ENCODE data around the gene PARD3B. TPM values are rescaled to one million over a fixed set of nuclear protein-coding genes. Genes with fewer than 3 reads are reported as not detected.
A peak's percentile ranks its signal among the peaks of the same experiment; 100 is the strongest.

PARD3B gene
- total and polyA plus RNA-seq, 2 donors (not counting 1 experiment from before 2014, with no cell fraction given) = 7.4 to 20.6 TPM

GRCh38 chr2:204715361-204715760, 170.1 kb downstream of the PARD3B start:
- no peaks in the 10 kb centered on the region for H3K36me3 ChIP-seq (ENCODE audit: control insufficient read depth, insufficient read depth, low read length)
- no peaks in the 10 kb centered on the region for H3K27me3 ChIP-seq (ENCODE audit: control insufficient read depth, insufficient read depth, low read length)
- H3K9ac ChIP-seq (ENCODE audit: insufficient read depth, low read length) = no peak overlapping the region
- no peak overlapping the region for H3K4me2 ChIP-seq (ENCODE audit: extremely low read depth, insufficient read depth, low read length)
- DNase-seq (ENCODE audit: low read depth in 2 of 2) = peak in 1 of 2 donors; percentile 14
- no peak overlapping the region for H3K27ac ChIP-seq (ENCODE audit: insufficient read depth, low read length)
- no peaks in the 10 kb centered on the region for H3K4me1 ChIP-seq (ENCODE audit: control insufficient read depth, extremely low read depth, insufficient read depth, low read length)
- no peak overlapping the region for H3K4me3 ChIP-seq (replicated peaks in 1 of 4; ENCODE audit: control extremely low read depth in 1 of 4, insufficient read depth in 1 of 4, low read depth in 3 of 4, low read length in 4 of 4)
- H3K79me2 ChIP-seq (ENCODE audit: control insufficient read depth, insufficient read depth, low read length) = no peaks in the 10 kb centered on the region
- TF ChIP-seq, protein P1, sequence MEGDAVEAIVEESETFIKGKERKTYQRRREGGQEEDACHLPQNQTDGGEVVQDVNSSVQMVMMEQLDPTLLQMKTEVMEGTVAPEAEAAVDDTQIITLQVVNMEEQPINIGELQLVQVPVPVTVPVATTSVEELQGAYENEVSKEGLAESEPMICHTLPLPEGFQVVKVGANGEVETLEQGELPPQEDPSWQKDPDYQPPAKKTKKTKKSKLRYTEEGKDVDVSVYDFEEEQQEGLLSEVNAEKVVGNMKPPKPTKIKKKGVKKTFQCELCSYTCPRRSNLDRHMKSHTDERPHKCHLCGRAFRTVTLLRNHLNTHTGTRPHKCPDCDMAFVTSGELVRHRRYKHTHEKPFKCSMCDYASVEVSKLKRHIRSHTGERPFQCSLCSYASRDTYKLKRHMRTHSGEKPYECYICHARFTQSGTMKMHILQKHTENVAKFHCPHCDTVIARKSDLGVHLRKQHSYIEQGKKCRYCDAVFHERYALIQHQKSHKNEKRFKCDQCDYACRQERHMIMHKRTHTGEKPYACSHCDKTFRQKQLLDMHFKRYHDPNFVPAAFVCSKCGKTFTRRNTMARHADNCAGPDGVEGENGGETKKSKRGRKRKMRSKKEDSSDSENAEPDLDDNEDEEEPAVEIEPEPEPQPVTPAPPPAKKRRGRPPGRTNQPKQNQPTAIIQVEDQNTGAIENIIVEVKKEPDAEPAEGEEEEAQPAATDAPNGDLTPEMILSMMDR (conservative IDR thresholded peaks at IDR 0.05 in 1 of 2, IDR thresholded peaks at IDR 0.05 in 1 of 2; ENCODE audit: low read depth in 1 of 2, low read length in 2 of 2) = no peak
- no peak for TF ChIP-seq EZH2 (IDR thresholded peaks at IDR 0.05; ENCODE audit: low read length, missing control alignments)
- H3K9me3 ChIP-seq (ENCODE audit: control insufficient read depth, insufficient read depth, low read depth, low read length) = no peaks in the 10 kb centered on the region
- no peak overlapping the region for H2AFZ ChIP-seq (ENCODE audit: low read length)
- no peaks in the 10 kb centered on the region for H4K20me1 ChIP-seq (ENCODE audit: control insufficient read depth, extremely low read depth, insufficient read depth, low read length)

GRCh38 chr2:204717591-204717990, 172.3 kb downstream of the PARD3B start:
- Histone ChIP-seq H3K36me3 (ENCODE audit: control insufficient read depth, insufficient read depth, low read length) (no peaks in the 10 kb centered on the region), H3K4me2 (ENCODE audit: extremely low read depth, insufficient read depth, low read length) (no peak overlapping the region), H3K27ac (ENCODE audit: insufficient read depth, low read length) (no peak overlapping the region), H3K9ac (ENCODE audit: insufficient read depth, low read length) (no peak overlapping the region), H4K20me1 (ENCODE audit: control insufficient read depth, extremely low read depth, insufficient read depth, low read length) (no peaks in the 10 kb centered on the region), H3K4me1 (ENCODE audit: control insufficient read depth, extremely low read depth, insufficient read depth, low read length) (no peaks in the 10 kb centered on the region), H3K4me3 (replicated peaks in 1 of 4; ENCODE audit: control extremely low read depth in 1 of 4, insufficient read depth in 1 of 4, low read depth in 3 of 4, low read length in 4 of 4) (no peak overlapping the region), H2AFZ (ENCODE audit: low read length) (no peak overlapping the region), H3K9me3 (ENCODE audit: control insufficient read depth, insufficient read depth, low read depth, low read length) (no peaks in the 10 kb centered on the region), H3K27me3 (ENCODE audit: control insufficient read depth, insufficient read depth, low read length) (no peaks in the 10 kb centered on the region), H3K79me2 (ENCODE audit: control insufficient read depth, insufficient read depth, low read length) (no peaks in the 10 kb centered on the region)
- TF ChIP-seq, protein P1 (conservative IDR thresholded peaks at IDR 0.05 in 1 of 2, IDR thresholded peaks at IDR 0.05 in 1 of 2; ENCODE audit: low read depth in 1 of 2, low read length in 2 of 2) = no peak
- no peak for TF ChIP-seq EZH2 (IDR thresholded peaks at IDR 0.05; ENCODE audit: low read length, missing control alignments)
- DNase-seq (ENCODE audit: low read depth in 2 of 2) = no peak

DNA sequence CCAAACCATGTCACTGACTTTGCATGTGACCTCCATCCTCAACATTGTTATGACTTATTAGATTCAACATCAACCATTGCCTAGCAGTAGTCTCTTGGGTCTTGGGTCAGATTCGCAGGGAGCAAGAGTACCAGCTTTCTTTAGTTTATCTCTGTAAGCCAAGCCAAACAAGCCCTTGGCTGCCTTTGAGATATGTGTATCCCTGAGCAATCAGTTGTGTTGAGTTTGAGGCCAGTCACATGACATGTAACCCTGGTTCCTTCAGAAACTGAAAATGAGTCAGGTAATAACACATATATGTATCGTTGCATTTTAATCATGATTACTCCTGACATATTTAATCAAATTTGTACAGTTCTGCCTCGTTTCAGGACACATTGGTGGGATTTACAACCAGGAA, 173.3 kb downstream of the PARD3B start:
- H3K9me3 ChIP-seq (ENCODE audit: control insufficient read depth, insufficient read depth, low read depth, low read length) = no peaks in the 10 kb centered on the region
- no peak overlapping the region for H2AFZ ChIP-seq (ENCODE audit: low read length)
- H3K27me3 ChIP-seq (ENCODE audit: control insufficient read depth, insufficient read depth, low read length) = no peaks in the 10 kb centered on the region
- no peak for TF ChIP-seq EZH2 (IDR thresholded peaks at IDR 0.05; ENCODE audit: low read length, missing control alignments)
- TF ChIP-seq, protein P1 (conservative IDR thresholded peaks at IDR 0.05 in 1 of 2, IDR thresholded peaks at IDR 0.05 in 1 of 2; ENCODE audit: low read depth in 1 of 2, low read length in 2 of 2) = no peak
- no peaks in the 10 kb centered on the region for H3K36me3 ChIP-seq (ENCODE audit: control insufficient read depth, insufficient read depth, low read length)
- H3K79me2 ChIP-seq (ENCODE audit: control insufficient read depth, insufficient read depth, low read length) = no peaks in the 10 kb centered on the region
- H3K9ac ChIP-seq (ENCODE audit: insufficient read depth, low read length) = no peak overlapping the region
- no peak overlapping the region for H3K4me2 ChIP-seq (ENCODE audit: extremely low read depth, insufficient read depth, low read length)
- H4K20me1 ChIP-seq (ENCODE audit: control insufficient read depth, extremely low read depth, insufficient read depth, low read length) = no peaks in the 10 kb centered on the region
- no peak overlapping the region for H3K4me3 ChIP-seq (replicated peaks in 1 of 4; ENCODE audit: control extremely low read depth in 1 of 4, insufficient read depth in 1 of 4, low read depth in 3 of 4, low read length in 4 of 4)
- DNase-seq (ENCODE audit: low read depth in 2 of 2) = no peak
- H3K4me1 ChIP-seq (ENCODE audit: control insufficient read depth, extremely low read depth, insufficient read depth, low read length) = no peaks in the 10 kb centered on the region
- no peak overlapping the region for H3K27ac ChIP-seq (ENCODE audit: insufficient read depth, low read length)

All from fibroblast of lung (primary cell).